ENCODE data around the gene GUCA1C. TPM values are rescaled to one million over a fixed set of nuclear protein-coding genes. Genes with fewer than 3 reads are reported as not detected.

The GUCA1C gene
- total RNA-seq, 1 donor from 2014 or later = not detected

DNA sequence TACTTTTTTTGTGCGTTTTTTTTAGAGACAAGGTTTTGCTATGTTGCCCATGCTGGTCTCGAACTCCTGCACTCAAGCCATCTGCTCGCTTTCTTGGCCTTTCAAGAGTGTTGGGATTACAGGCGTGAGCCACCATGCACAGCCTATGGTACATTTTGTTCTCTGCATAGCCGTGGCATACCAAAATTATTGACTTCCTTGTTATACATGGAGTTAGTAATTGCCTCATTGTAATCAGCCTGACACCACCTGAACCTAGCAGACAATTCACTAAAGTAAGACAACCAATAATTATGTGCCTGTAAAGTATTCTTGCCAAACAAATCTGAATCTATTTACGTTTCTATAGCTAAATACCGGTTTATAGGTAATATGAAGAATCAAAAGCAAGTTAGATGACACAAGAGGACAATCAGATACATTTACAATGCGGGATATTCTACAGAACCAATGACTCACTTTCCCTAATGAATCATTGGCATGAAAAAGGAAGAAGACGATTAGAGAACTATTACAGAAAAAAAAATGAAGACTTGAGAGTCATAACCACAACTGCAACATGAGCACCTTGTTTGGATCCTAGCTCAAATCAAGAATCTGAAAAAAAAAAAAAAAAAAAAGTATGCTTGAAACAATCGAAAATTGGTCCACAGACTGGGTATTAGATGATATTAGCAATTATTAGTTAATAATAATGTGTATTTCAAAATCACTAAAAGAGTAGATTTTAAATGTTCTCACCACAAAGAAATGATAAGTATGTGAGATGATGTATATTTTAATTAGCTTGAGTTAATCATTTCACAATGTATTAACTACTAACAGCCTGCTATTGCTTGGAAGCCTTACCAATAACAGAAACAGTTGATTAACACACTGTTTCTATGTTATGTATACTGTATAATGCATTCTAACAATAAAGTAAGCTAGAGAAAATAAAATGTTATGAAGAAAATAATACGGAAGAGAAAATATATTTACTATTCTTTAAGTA is 7.1 kb downstream of the GUCA1C start:
- H2AFZ ChIP-seq (replicated peaks) = no peak overlapping the region
- H3F3A ChIP-seq (ENCODE audit: low read depth) = no peaks in the 10 kb centered on the region
- no peak overlapping the region for H3K9ac ChIP-seq
- Mint-ChIP-seq H3K27me3 (ENCODE audit: insufficient read depth, low read depth) (no peaks in the 10 kb centered on the region), H3K36me3 (no peaks in the 10 kb centered on the region), H3K9me3 (no peaks in the 10 kb centered on the region), H3K4me3 (no peak overlapping the region), H3K27ac (no peak overlapping the region), H3K4me1 (no peaks in the 10 kb centered on the region)
- no peaks in the 10 kb centered on the region for H3K4me1 ChIP-seq
- H3K9me3 ChIP-seq (ENCODE audit: low read depth) = no peaks in the 10 kb centered on the region
- H3K79me2 ChIP-seq (ENCODE audit: low read depth) = no peaks in the 10 kb centered on the region
- no peak overlapping the region for H3K4me2 ChIP-seq
- TF ChIP-seq EZH2 (IDR thresholded peaks at IDR 0.05) (no peak), EZH2phosphoT487 (IDR thresholded peaks at IDR 0.05) (no peak)
- TF ChIP-seq, protein P1, sequence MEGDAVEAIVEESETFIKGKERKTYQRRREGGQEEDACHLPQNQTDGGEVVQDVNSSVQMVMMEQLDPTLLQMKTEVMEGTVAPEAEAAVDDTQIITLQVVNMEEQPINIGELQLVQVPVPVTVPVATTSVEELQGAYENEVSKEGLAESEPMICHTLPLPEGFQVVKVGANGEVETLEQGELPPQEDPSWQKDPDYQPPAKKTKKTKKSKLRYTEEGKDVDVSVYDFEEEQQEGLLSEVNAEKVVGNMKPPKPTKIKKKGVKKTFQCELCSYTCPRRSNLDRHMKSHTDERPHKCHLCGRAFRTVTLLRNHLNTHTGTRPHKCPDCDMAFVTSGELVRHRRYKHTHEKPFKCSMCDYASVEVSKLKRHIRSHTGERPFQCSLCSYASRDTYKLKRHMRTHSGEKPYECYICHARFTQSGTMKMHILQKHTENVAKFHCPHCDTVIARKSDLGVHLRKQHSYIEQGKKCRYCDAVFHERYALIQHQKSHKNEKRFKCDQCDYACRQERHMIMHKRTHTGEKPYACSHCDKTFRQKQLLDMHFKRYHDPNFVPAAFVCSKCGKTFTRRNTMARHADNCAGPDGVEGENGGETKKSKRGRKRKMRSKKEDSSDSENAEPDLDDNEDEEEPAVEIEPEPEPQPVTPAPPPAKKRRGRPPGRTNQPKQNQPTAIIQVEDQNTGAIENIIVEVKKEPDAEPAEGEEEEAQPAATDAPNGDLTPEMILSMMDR (IDR thresholded peaks at IDR 0.05) = no peak
- H3K27me3 ChIP-seq = no peaks in the 10 kb centered on the region
- H3K36me3 ChIP-seq = no peaks in the 10 kb centered on the region
- DNase-seq (ENCODE audit: low spot score) = no peak
- H4K20me1 ChIP-seq (ENCODE audit: low read depth) = no peaks in the 10 kb centered on the region
- no peak overlapping the region for H3K27ac ChIP-seq
- no peak overlapping the region for H3K4me3 ChIP-seq

DNA sequence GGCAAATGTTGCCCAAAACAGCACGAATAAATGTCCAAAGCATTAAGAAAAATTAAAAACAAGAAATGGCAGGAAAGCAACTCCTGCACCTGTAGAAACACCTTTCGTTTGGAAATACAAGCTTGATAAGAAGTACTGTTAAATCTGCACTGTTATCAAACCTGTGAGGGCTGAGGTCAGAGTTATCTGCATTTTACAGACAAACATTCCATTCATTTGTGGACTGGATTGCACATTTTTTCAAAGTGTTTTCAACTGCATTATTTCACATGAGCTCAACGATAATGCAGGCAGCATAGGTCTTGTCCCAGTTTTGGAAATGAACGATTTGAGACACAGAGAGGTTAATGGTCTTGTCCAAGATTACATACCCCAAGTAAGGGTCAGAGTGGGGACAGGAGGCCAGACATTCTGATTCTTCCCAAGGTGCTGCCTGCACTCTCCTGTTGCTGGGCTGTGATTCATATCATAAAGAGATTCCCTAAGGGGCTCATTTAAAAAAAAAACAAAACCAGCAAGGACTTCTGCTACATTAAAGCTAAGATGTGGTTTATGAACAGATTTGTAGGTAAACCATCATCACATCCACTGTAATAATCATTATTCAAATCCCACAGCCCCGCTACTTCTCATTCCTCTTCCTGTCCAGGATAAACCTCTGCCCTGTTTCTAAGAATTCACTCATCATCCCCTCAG is 13.0 kb downstream of the GUCA1C start:
- H3K4me3 Mint-ChIP-seq = no peak overlapping the region
- Histone ChIP-seq H3K4me3 (no peak overlapping the region), H3K9me3 (ENCODE audit: low read depth) (no peaks in the 10 kb centered on the region), H3K27me3 (no peaks in the 10 kb centered on the region), H3K27ac (no peak overlapping the region), H3K4me2 (no peak overlapping the region), H3K79me2 (ENCODE audit: low read depth) (no peaks in the 10 kb centered on the region), H4K20me1 (ENCODE audit: low read depth) (no peaks in the 10 kb centered on the region), H2AFZ (replicated peaks) (no peak overlapping the region), H3K9ac (no peak overlapping the region), H3K4me1 (no peaks in the 10 kb centered on the region), H3K36me3 (no peaks in the 10 kb centered on the region), H3F3A (ENCODE audit: low read depth) (no peaks in the 10 kb centered on the region)
- H3K27ac Mint-ChIP-seq = no peak overlapping the region
- no peaks in the 10 kb centered on the region for H3K9me3 Mint-ChIP-seq
- H3K27me3 Mint-ChIP-seq (ENCODE audit: insufficient read depth, low read depth) = no peaks in the 10 kb centered on the region
- H3K4me1 Mint-ChIP-seq = peaks cover 6% of the 10 kb centered on the region
- no peak for DNase-seq (ENCODE audit: low spot score)
- no peaks in the 10 kb centered on the region for H3K36me3 Mint-ChIP-seq
- TF ChIP-seq, protein P1 (IDR thresholded peaks at IDR 0.05) = no peak
- no peak for TF ChIP-seq EZH2 (IDR thresholded peaks at IDR 0.05)
- TF ChIP-seq EZH2phosphoT487 (IDR thresholded peaks at IDR 0.05) = no peak

DNA sequence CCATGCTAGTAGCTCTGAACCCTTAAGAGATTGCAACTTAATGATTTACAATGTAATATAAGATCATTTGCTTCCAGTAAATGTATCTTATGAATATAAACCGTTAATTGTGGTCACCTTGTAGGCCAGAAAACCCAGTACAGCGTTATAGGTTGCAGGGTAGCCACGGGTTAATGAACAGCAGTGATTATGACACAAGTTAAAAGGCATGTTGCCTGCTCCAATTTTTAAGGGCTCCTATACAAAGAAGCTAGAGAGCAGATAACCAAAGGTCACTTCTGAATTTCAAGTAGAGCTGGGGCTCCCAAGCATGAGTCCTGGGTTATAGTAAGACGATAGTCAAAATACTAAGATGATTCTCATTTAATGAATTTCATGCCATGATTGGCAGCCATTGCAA is 13.5 kb downstream of the GUCA1C start:
- no peak overlapping the region for H3K27ac Mint-ChIP-seq
- Histone ChIP-seq H3K4me2 (no peak overlapping the region), H4K20me1 (ENCODE audit: low read depth) (no peaks in the 10 kb centered on the region), H3K27ac (no peak overlapping the region), H3K4me1 (no peaks in the 10 kb centered on the region), H2AFZ (replicated peaks) (no peak overlapping the region), H3K4me3 (no peak overlapping the region), H3F3A (ENCODE audit: low read depth) (no peaks in the 10 kb centered on the region), H3K27me3 (no peaks in the 10 kb centered on the region), H3K9ac (no peak overlapping the region), H3K79me2 (ENCODE audit: low read depth) (no peaks in the 10 kb centered on the region), H3K36me3 (no peaks in the 10 kb centered on the region), H3K9me3 (ENCODE audit: low read depth) (no peaks in the 10 kb centered on the region)
- no peak overlapping the region for H3K4me3 Mint-ChIP-seq
- peaks cover 6% of the 10 kb centered on the region for H3K4me1 Mint-ChIP-seq
- no peaks in the 10 kb centered on the region for H3K9me3 Mint-ChIP-seq
- TF ChIP-seq EZH2 (IDR thresholded peaks at IDR 0.05) = no peak
- no peak for TF ChIP-seq EZH2phosphoT487 (IDR thresholded peaks at IDR 0.05)
- TF ChIP-seq, protein P1 (IDR thresholded peaks at IDR 0.05) = no peak
- H3K36me3 Mint-ChIP-seq = no peaks in the 10 kb centered on the region
- no peak for DNase-seq (ENCODE audit: low spot score)
- H3K27me3 Mint-ChIP-seq (ENCODE audit: insufficient read depth, low read depth) = no peaks in the 10 kb centered on the region

Data from neural progenitor cell (in vitro differentiated cells).